ENCODE measurements around the gene MORF4L1.

- TF ChIP-seq CTCF (IDR thresholded peaks at IDR 0.05; ENCODE audit: low read length) (peak; percentile 67), EZH2phosphoT487 (IDR thresholded peaks at IDR 0.05; ENCODE audit: low read length) (no peak)
Measured at GRCh38 chr15:78909791-78910228, 37.1 kb downstream of the MORF4L1 start.
